Measurements from ENCODE around the gene TNFRSF1B.

The TNFRSF1B gene

DNA sequence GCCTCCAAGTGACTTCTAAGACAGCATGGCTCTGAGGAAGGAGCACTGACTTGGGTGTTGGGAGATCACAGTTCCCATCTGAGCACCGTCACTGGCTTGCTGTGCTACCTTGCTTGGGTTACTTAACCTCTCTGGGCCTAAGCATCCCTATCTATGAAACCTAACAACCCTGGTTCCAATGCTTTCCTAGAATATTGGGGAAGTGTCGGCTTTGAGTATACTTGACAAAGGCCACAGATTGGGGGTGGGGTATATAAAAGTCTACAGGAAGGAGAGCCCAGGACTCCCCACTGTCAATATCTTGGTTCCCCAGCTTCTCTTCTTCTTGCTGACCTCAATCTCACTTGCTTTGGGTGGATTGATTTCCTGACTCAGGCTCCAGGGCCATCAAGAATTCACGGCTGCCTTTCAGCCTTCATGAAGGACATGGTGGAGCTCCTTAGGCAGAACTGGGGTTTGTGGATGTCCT, 6.3 kb downstream of the TNFRSF1B start:
- H3K36me3 Mint-ChIP-seq: peaks cover 12% of the 10 kb centered on the region
- H3K9me3 Mint-ChIP-seq (ENCODE audit: low read depth): peaks cover 4% of the 10 kb centered on the region
- peak overlapping the region; percentile 77 for H3K4me3 Mint-ChIP-seq
- peaks cover 84% of the 10 kb centered on the region for H3K4me1 Mint-ChIP-seq (ENCODE audit: low read depth)
- H3K27ac Mint-ChIP-seq: peak overlapping the region; percentile 97
- H3K27me3 Mint-ChIP-seq: no peaks in the 10 kb centered on the region

DNA sequence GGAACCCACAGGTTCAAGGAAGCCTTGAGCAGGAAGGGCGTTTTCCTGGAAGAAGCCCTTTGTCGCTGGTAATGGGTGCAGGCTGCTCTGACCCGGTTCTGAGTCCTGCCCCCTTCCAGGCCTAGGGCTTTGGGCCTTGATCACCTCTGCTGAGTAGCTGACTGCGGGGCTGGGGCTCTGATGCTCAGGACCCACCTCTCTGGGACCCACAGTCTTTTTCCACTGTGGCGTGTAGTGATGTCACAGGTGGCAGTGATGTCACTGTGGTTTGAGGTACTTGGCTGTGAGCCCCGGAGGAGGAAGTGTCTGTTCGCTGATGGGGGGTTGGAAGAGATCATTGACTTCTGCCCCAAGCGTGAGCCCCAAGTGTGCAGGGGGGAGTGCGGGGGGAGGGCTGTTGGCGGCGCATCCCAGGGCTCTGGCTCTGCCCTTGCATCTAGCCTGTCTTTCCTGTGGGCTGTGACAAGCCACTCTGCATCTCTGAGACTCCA, 6.9 kb downstream of the TNFRSF1B start:
- Mint-ChIP-seq H3K9me3 (ENCODE audit: low read depth) (peaks cover 4% of the 10 kb centered on the region), H3K27me3 (no peaks in the 10 kb centered on the region), H3K27ac (peak overlapping the region; percentile 97), H3K4me3 (peak overlapping the region; percentile 77), H3K36me3 (peaks cover 15% of the 10 kb centered on the region), H3K4me1 (ENCODE audit: low read depth) (peaks cover 89% of the 10 kb centered on the region)

DNA sequence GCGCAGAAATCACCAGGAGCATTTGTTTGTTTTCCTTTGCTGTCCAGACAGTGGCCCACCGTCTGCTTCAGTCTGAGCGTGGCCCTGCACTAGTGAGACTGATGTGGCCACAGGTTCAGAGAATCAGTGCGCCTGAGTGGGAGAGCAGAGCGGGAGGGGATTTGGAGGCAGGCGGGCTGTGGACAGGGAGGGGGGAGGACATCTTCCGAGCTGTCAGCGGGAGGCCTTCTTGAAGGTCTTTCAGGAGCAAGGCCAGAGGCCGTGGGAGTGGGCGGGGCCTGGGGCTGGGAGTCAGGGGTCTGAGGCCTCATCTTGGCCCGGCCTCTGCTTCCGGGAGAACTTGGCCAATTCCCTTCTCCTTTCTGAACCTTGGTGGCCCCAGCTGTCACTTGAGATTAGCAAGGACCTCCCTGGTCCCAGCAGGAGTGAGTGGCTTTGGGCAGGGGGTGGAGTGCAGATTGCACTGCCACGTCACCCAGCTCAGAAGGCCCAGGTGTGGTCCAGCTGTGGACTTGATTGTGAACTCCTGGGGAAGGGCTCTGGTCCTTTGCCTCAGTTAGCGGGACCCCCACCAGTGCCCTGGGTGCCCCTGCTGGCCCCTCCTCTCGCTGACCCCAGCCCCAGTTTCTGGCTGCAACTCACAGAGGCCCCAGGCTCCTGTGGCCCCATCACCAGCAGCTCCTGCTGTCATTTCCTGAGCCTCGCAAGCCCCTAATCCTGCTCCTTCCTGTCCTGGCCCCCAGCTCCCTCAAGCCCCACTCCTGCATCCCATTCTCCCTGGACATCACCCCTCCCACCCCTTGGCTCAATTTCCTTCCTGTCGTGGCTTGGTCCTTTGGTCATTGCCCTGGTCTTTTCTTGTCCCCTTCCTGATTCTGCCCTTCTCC, 8.4 kb downstream of the TNFRSF1B start:
- H3K9me3 Mint-ChIP-seq (ENCODE audit: low read depth): peaks cover 4% of the 10 kb centered on the region
- peaks cover 15% of the 10 kb centered on the region for H3K36me3 Mint-ChIP-seq
- peak overlapping the region; percentile 77 for H3K4me3 Mint-ChIP-seq
- peak overlapping the region; percentile 97 for H3K27ac Mint-ChIP-seq
- H3K27me3 Mint-ChIP-seq: no peaks in the 10 kb centered on the region
- H3K4me1 Mint-ChIP-seq (ENCODE audit: low read depth): peaks cover 89% of the 10 kb centered on the region

DNA sequence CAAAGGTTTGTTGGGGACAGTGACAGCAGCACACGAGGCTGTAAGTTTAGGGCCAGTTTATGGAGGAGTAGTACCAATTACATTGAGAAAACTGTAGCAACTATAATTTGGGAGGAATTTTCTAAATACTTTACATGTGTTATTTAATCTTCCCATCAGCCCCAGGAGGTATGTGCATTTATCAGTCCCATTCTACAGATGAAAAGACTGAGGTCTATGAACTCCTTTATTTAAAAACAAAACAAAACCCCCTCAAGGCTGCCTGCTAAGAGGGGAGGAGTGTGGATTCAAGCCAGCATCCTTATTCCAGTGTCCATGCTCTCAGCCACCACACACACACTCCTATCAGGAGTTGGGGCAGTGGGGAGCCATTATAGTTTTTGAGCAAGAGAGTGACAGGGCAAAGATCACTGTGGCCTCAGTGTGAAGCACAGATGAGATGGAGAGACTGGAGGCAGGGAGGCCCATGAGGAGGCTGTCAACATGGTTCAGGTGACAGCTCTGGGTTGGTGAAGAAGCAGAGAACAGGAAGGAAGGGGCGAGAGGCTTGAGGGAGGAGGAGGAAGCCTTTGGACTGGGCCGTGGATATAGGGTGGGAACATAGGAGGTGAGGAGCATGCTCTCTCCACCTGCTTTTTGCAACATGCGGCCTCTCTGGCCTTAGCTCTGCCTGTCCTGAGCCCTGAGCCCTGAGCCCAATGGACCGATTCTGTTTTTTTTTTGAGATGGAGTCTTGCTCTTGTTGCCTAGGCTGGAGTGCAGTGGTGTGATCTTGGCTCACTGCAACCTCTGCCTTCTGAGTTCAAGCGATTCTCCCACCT, 9.7 kb downstream of the TNFRSF1B start:
- peaks cover 8% of the 10 kb centered on the region for H3K36me3 Mint-ChIP-seq

DNA sequence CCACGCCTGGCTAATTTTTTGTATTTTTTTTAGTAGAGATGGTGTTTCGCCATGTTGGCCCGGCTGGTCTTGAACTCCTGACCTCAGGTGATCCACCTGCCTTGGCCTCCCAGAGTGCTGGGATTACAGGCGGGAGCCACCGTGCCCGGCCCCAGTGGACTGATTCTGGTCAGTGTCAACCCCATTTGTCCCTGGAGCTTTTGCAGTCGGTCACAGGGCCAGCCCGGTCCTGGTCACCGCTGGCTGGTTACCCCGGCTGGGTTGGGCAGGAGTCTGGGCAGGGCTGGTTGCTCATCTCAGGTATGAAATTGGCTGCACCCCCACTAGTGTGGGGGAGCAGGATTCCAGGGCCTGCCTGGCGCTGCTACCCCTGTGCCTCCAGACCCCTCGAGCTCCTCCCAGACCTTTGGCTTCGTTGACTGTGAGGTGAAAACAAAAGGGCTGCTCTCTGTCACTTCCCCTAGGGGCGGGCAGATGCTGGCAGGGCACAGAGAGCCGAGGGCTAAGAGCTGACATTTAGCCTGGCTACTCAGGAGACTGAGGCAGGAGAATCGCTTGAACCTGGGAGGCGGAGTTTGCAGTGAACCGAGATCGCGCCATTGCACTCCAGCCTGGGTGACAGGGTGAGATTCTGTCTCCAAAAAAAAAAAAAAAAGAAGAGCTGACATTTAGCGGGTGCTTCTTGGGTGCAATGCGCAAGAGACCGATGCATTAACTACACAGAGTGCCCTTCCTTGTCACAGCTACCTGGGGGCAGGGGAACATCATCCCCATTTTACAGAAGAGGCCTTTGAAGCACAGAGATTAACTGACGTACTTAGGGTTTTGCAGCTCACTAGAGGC, 10.6 kb downstream of the TNFRSF1B start:
- no peaks in the 10 kb centered on the region for H3K27me3 Mint-ChIP-seq
- H3K36me3 Mint-ChIP-seq: peaks cover 7% of the 10 kb centered on the region
- H3K4me1 Mint-ChIP-seq (ENCODE audit: low read depth): peaks cover 77% of the 10 kb centered on the region
- H3K4me3 Mint-ChIP-seq: peak overlapping the region; percentile 93
- H3K9me3 Mint-ChIP-seq (ENCODE audit: low read depth): no peaks in the 10 kb centered on the region
- H3K27ac Mint-ChIP-seq: peak overlapping the region; percentile 99

More for the DNA sequence above, 9.7 kb downstream of the TNFRSF1B start:
- peak overlapping the region; percentile 81 for H3K4me3 Mint-ChIP-seq
- H3K27ac Mint-ChIP-seq: peak overlapping the region; percentile 99
- peaks cover under 1% of the 10 kb centered on the region for H3K9me3 Mint-ChIP-seq (ENCODE audit: low read depth)
- H3K27me3 Mint-ChIP-seq: no peaks in the 10 kb centered on the region
- H3K4me1 Mint-ChIP-seq (ENCODE audit: low read depth): peaks cover 79% of the 10 kb centered on the region

DNA sequence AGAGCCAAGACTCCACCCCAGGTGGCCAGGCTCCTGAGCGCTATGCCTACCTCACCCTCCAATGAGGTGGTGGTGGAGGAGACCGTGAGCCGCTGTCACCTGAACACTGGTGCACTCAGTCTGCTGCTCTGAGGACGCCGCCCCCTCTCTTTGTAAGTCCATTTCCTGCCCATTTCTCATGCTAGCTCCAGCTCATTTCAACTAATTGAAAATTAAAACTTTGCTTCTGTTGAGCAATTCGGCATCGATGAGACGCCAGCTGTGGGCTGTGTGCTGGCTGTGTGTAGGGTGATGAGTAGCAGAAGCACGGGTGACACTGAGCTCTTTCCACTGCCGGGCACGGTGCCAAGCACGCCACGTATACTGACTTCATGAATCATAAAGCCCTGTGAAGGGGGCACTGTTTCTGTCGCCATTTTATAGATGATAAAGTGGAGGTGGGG, 11.2 kb downstream of the TNFRSF1B start:
- H3K27me3 Mint-ChIP-seq: no peaks in the 10 kb centered on the region

DNA sequence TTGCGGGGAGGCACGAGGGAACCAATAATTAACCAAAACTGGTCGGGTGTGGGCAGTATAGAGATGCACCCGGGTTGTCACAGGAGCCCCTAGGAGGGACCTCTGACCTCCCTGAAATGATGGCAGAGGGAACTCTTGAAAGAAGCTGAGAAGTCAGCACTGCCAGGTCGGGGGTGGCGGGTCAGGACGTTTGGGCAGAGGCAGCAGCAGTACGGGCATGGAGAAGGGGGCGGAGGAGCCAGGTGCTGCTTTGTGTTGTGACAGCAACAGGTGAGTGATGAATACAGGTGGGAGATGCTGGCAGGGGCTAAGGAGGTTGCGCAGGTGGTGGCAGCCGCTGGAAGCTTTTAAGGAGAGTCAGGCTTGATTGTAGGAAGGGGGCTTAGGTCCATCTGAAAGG, 11.7 kb downstream of the TNFRSF1B start:
- H3K27ac Mint-ChIP-seq: peak overlapping the region; percentile 99
- no peaks in the 10 kb centered on the region for H3K9me3 Mint-ChIP-seq (ENCODE audit: low read depth)
- H3K36me3 Mint-ChIP-seq: peaks cover 7% of the 10 kb centered on the region
- H3K4me1 Mint-ChIP-seq (ENCODE audit: low read depth): peaks cover 75% of the 10 kb centered on the region
- H3K4me3 Mint-ChIP-seq: peak overlapping the region; percentile 93
- H3K27me3 Mint-ChIP-seq: no peaks in the 10 kb centered on the region

More for the DNA sequence above, 11.2 kb downstream of the TNFRSF1B start:
- H3K4me1 Mint-ChIP-seq (ENCODE audit: low read depth): peaks cover 77% of the 10 kb centered on the region
- H3K4me3 Mint-ChIP-seq: peak overlapping the region; percentile 93
- peaks cover 7% of the 10 kb centered on the region for H3K36me3 Mint-ChIP-seq
- H3K9me3 Mint-ChIP-seq (ENCODE audit: low read depth): no peaks in the 10 kb centered on the region
- peak overlapping the region; percentile 99 for H3K27ac Mint-ChIP-seq

DNA sequence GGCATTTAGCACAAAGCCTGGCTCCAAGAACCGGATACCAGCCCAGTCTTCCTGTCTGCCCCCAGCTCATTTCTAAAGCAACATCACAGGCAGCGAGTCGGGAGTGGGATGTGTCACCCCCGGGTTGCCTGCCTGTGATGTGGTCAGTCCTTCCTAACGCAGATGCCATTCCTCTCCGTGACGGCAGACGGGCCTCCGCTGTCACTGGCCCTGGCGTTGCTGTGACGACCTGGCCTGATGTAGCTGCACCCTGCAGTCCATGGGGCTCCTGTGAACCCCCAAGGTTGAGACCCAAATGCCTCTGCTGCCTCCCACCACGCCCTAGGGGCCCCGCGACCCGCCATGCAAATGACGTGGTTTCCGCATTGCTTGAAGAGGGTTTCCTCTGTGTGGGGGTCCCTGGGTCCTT, 12.3 kb downstream of the TNFRSF1B start:
- peak overlapping the region; percentile 99 for H3K27ac Mint-ChIP-seq
- peaks cover 5% of the 10 kb centered on the region for H3K36me3 Mint-ChIP-seq
- no peaks in the 10 kb centered on the region for H3K9me3 Mint-ChIP-seq (ENCODE audit: low read depth)
- H3K4me1 Mint-ChIP-seq (ENCODE audit: low read depth): peaks cover 73% of the 10 kb centered on the region
- H3K27me3 Mint-ChIP-seq: no peaks in the 10 kb centered on the region
- peak overlapping the region; percentile 93 for H3K4me3 Mint-ChIP-seq

DNA sequence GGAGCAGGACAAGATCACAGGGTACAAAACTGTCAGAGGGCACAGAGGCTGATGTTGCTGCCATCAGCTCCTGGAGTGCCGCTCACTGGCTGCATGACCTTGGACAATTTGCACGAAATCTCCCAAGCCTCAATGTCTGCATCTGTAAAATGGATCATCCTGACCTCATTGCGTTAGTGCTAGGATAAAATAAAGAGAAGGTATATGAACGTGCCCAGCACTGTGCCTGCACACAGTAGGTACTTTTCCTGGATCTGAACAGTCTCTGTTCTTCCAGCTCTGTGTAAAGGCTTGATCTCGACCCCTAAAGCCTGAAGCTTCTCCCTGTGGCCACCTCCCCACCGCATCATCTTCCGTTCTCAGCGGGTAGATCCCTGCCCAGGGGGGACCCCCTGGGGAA, 12.9 kb downstream of the TNFRSF1B start:
- peak overlapping the region; percentile 99 for H3K27ac Mint-ChIP-seq
- H3K4me3 Mint-ChIP-seq: peak overlapping the region; percentile 93
- H3K4me1 Mint-ChIP-seq (ENCODE audit: low read depth): peaks cover 70% of the 10 kb centered on the region
- H3K36me3 Mint-ChIP-seq: peaks cover 5% of the 10 kb centered on the region
- H3K9me3 Mint-ChIP-seq (ENCODE audit: low read depth): no peaks in the 10 kb centered on the region
- no peaks in the 10 kb centered on the region for H3K27me3 Mint-ChIP-seq

DNA sequence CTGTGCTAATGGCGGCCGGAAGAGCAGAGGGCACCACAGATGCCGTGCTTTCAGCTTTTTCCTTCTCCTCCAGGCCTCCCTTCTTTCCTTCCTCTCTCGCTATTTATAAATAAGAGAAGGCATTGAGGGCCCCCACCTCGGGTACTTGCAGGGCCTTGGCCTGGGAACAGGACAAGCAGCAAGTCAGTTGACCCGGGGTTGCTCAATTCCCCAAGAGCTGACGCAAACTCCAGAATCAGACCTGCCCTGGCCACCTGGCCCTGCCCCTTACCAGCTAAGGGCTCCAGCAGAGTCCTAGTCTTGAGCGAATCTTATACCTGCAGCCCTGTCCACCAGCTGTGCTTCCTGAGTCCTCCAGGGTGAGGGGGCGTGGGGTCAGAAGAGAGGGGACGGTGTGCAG, 13.5 kb downstream of the TNFRSF1B start:
- Mint-ChIP-seq H3K27me3 (no peaks in the 10 kb centered on the region), H3K4me3 (peak overlapping the region; percentile 20), H3K4me1 (ENCODE audit: low read depth) (peaks cover 66% of the 10 kb centered on the region), H3K9me3 (ENCODE audit: low read depth) (no peaks in the 10 kb centered on the region), H3K27ac (no peak overlapping the region), H3K36me3 (peaks cover 5% of the 10 kb centered on the region)

DNA sequence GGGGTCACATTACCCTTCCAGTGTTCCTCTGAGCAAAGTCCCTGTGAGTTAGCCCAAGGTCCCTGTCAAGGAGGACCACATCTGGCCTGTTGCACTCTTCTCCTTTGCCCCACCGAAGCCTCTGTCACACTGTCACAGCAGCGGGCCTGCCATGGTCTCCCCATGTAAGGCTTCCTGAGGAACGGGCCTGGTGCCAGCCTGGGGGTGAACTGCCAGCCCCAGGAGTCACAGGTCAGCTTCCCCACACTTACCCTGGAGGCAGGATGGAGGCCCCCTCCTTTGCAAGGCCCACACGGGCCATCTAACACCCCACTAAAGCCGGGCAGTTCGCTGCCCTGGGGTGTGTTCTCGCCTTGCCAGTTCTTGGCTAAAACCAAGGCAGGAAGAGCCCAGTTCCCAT, 14.1 kb downstream of the TNFRSF1B start:
- Mint-ChIP-seq H3K9me3 (ENCODE audit: low read depth) (no peaks in the 10 kb centered on the region), H3K27me3 (no peaks in the 10 kb centered on the region), H3K36me3 (peaks cover 5% of the 10 kb centered on the region), H3K4me3 (no peak overlapping the region), H3K4me1 (ENCODE audit: low read depth) (peaks cover 62% of the 10 kb centered on the region), H3K27ac (peak overlapping the region; percentile 28)

DNA sequence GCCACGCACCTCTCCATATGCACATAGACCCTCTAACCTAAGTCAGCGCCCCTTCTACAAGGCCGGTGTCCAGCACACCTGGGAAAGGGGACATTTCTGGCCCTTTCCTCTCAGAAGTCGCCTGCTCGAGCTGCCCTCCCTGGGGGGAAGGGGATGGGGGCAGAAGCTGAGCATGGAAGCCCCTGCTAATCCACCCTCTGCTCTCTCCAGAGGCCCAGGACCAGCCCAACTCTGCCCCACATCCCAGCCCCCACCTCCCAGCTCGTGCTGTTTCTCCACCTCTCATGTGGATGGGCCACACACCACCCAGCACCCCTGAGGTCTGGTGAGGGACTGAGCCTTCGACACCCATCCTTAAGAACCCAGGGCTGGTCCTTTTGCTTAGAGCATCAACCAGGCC, 14.8 kb downstream of the TNFRSF1B start:
- H3K36me3 Mint-ChIP-seq: peaks cover 3% of the 10 kb centered on the region
- H3K27me3 Mint-ChIP-seq: no peaks in the 10 kb centered on the region
- H3K4me1 Mint-ChIP-seq (ENCODE audit: low read depth): peaks cover 57% of the 10 kb centered on the region
- no peak overlapping the region for H3K27ac Mint-ChIP-seq
- H3K4me3 Mint-ChIP-seq: no peak overlapping the region
- H3K9me3 Mint-ChIP-seq (ENCODE audit: low read depth): no peaks in the 10 kb centered on the region

DNA sequence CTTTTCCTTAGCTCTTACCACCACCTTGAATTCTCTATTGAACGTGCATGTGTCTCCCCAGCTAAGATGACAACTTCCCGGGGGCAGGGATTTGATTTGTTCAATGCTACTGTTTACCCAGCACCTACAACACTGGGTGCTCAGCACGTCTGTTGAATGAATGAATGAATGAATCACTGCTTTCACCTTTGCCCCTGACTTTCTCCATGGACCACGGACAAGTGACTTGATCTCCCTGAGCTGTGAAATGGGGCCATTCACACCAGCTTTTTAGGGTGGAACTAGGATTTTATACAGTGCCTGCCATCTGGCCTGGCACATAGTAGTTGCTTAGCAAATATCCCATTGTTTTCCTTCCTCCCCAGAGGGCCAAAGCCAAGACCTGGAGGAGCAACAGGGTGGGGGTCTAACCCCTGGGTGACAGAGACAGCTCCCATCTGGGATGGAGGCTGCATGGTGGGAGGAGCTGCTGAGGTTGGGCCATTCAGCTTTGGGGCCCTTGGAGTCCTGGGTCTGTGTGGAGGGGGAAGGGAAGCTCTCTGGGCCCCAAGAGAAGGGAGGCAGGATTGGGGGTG, 15.7 kb downstream of the TNFRSF1B start:
- no peak overlapping the region for H3K4me3 Mint-ChIP-seq
- peaks cover 2% of the 10 kb centered on the region for H3K36me3 Mint-ChIP-seq
- peak overlapping the region; percentile 18 for H3K27ac Mint-ChIP-seq
- H3K27me3 Mint-ChIP-seq: no peaks in the 10 kb centered on the region
- peaks cover 56% of the 10 kb centered on the region for H3K4me1 Mint-ChIP-seq (ENCODE audit: low read depth)
- H3K9me3 Mint-ChIP-seq (ENCODE audit: low read depth): no peaks in the 10 kb centered on the region

All from activated naive CD8-positive, alpha-beta T cell (primary cell).